ENCODE data around the gene SSNA1. TPM values are rescaled to one million over a fixed set of nuclear protein-coding genes. Genes with fewer than 3 reads are reported as not detected.

SSNA1 gene
- total RNA-seq, 1 experiment from 2014 or later = 115 TPM

DNA sequence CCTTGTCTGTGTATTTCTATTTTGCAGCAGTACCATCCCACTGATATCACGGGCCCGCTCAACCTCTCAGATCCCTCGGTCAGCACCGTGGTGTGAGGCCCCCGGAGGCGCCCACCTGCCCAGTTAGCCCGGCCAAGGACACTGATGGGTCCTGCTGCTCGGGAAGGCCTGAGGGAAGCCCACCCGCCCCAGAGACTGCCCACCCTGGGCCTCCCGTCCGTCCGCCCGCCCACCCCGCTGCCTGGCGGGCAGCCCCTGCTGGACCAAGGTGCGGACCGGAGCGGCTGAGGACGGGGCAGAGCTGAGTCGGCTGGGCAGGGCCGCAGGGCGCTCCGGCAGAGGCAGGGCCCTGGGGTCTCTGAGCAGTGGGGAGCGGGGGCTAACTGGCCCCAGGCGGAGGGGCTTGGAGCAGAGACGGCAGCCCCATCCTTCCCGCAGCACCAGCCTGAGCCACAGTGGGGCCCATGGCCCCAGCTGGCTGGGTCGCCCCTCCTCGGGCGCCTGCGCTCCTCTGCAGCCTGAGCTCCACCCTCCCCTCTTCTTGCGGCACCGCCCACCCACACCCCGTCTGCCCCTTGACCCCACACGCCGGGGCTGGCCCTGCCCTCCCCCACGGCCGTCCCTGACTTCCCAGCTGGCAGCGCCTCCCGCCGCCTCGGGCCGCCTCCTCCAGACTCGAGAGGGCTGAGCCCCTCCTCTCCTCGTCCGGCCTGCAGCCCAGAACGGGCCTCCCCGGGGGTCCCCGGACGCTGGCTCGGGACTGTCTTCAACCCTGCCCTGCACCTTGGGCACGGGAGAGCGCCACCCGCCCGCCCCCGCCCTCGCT is 20.5 kb upstream of the SSNA1 start:
- DNase-seq (ENCODE audit: low read depth) = no peak

DNA sequence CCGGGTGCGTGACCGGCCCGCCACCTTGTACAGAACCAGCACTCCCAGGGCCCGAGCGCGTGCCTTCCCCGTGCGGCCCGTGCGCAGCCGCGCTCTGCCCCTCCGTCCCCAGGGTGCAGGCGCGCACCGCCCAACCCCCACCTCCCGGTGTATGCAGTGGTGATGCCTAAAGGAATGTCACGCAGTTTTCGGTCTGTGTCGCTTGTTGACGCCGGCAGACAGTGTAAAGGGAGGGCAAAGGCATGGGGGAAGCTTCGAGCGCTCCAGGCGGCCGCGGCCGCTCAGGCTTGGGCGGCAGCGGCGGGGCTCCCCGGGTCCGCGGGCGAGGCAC is 19.9 kb upstream of the SSNA1 start:
- no peak for DNase-seq (ENCODE audit: low read depth)

DNA sequence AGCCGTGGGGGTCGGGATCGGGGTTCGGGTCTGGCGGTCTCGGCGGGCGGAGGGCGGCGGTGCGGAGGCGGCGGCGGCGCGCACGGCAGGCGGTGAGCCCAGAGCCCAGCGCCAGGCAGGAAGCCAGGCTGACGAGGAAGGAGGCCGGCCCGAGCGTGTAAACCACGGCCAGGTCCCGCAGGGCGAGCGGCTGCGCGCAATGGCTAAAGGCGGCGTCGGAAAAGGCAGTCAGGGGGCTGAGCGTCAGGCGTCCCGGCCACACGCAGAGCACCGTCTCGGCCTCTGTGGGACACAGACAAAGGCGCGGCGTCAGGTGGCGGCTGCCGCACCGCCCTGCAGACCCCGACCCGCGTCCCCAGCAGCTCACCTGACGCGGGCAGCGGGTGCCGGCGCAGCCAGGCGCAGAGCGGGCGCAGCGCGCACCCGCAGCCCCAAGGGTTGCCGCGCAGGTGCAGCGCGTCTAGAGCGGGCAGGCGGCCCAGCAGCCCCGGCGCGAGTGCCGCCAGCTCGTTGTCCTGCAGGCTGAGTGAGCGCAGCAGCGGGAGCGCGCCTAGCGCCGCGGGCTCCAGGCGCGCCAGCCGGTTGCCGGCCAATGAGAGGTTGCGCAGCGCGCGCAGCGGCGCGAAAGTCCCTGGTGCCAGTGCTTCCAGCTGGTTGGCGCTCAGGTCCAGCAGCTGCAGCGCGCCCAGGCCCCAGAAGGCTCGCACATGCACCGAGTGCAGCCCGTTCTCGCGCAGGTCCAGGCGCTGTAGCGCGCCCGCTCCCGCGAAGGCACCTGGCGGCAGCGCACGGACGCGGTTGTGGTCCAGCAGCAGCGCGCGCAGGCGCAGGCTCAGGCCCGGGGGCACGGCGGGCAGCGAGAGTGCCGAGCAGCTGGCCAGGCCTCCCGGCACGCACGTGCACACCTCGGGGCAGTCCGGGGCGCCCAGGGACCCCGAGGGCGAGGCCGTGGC is 19.3 kb upstream of the SSNA1 start:
- DNase-seq (ENCODE audit: low read depth) = peak; percentile 41

DNA sequence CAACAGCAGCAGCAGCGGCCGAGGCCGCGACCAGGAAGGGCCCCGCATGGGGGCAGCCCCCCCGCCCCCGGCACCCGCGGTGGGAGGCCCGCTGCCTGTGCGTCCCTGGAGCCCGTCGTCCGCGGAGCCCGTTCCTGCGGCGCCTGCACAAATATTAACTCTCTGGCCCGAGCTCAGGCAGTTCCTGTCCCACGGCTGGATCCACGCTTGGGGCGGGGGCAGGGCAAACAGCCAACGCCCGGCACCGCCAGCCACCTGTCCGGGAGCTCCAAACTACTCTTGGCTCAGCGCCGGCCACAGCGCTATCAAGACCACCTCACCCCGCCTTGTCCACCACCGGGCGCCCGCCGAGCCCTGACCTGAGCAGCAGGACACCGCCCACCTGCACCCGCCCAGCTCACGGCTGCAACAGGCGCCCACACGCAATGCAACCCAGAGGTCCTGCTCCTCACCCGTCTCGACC is 18.5 kb upstream of the SSNA1 start, which contains the start of gene LRRC26:
LRRC26 (minus strand) TSS at position 156 of the 463 bp plus-strand sequence; CDS start at position 48, 108 bp downstream.
- no peak for DNase-seq (ENCODE audit: low read depth)

DNA sequence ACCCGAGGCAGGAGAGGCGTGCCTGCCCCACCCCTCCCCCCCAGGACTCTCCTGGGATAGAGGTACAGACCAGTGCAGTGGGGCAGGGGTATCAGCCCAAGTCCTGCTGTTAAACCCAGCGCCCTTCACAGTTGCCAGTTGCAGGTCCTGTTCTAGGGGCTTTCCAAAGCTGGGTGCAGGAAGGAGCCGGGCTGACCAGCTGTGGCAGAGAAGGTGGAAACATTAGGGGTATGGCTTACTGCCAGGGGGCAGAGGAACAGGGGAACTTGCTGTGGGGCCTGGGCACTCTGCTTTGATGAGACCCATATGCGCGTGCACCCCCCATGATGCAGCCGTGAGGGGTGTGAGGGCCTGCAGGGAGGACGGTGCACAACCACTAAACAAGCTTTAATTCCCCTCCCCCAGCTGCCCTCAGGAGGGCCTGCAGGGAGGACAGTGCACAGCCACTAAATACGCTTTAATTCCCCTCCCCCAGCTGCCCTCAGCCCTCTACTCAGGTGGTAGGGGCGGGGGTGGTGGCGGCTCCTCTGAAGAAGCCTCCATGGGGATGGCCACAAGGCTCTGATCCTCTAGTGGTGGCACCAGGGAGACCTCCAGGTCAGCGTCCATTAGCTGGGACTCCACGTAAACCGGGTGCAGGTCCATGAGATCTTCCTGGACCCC is 17.9 kb upstream of the SSNA1 start:
- no peak for DNase-seq (ENCODE audit: low read depth)

DNA sequence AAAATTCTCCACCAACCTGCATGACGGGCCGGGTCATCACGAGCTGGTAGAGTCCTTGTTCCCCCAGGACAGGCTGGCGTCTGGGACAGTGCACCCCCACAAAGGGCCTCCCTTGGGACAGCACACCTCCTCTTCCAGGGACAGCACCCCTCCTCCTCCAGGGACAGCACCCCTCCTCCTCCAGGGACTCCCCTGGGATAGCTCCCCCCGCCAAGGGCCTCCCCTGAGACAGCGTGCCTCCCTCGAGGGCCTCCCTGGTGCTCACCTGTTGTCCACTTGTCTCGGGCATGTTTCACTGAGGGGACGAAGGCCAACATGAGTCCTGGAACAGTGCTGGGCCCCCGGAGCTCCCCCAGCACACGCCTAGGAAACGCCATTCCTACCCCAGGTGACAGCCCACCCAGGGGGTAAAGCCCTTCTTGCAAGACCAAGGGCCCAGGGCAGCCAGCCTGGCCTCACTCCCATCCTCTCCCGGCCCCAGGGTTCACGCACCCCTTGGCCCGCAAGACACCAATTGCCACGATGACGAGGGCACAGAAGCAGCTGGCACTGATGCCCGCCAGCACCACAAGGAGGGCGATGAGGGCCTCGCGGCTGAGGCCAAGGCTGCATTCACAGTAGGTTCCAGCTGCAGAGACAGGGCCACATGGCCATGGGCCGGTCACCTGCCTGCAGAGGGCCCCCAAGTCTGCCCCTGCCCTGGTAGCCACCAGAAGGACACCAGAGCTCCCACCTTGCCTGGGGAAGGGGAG is 17.2 kb upstream of the SSNA1 start:
- no peak for DNase-seq (ENCODE audit: low read depth)

DNA sequence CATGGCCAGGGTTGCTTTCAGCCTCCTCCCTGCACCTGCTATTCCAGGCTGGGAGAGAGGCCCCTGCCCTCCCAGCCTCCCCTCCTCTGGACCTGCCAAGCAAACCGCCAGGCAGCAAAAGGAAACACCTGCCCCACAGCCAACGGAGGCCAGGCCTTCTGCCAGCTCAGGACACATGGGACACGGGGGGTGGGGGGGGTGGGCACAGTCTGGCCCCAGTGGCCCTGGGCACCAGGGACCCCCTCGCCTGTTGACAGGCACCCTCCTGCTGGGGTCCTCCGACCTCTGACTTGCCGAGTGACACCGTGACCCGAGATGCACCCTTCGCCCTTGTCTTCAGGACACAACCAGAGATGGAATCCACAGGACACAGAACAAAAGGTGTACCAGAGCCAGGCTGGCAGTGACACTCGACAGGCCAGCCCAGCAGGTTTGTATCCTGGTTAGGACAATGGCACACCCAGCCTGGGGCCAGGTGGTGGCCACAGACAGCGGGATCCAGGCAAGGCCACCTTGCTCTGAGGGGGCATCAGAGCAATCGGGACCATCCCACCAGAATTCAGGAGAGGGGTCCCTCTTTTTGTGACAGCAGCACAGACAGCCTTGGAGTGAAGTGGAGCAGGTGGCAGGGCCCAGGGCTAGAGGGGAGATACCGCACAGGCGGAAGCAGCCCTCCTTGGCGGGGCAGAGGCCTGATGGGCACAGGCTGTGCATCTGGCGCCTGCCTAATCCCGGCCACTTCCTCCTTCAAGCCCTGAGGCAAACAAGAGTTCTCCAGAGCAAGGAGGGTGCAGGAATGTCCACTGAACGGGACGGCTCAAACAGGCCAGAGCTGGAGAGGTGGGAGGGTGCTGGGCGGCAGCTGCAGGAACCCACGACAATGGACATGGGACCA is 15.3 kb upstream of the SSNA1 start:
- DNase-seq (ENCODE audit: low read depth) = no peak

DNA sequence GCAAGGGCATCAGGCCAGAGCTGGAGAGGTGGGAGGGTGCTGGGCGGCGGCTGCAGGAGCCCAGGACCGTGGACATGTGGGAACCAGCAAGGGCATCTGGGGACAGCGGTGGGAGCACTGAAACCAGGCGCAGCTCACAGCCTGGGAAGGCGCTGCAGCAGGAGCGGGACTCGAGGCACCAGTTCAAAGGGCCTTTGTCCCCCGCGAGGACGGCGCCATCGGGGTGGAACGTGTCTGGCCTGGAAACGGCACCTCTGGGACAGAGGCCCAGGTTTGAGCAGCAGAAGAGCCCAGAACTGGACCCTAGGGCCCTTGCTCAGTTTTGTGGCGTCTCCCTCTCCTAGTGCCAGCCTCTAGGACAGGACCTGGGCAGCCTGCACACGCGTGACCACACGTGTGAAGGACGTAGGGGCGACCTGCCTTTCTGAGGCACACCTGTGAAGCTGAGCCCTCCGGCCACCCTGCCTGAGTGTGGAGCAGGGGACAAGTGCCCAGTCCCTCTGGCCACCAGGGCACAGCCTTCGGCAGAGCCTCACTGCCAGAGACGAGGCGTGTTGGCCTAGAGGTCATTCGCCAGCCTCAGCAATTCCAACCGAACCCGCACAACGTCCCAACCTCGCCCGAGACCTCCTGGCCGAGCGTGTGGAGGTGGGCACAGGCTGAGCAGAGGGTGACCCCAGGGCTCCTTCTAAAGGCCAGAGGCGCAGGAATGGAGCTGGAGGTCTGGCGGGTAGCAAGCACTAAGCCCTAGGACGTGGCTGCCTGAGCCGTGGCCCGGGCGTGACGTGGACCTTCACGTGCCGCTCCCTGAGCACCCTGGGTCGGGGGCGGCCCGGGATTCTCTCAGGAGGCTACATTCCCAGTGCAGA is 14.4 kb upstream of the SSNA1 start:
- no peak for DNase-seq (ENCODE audit: low read depth)

DNA sequence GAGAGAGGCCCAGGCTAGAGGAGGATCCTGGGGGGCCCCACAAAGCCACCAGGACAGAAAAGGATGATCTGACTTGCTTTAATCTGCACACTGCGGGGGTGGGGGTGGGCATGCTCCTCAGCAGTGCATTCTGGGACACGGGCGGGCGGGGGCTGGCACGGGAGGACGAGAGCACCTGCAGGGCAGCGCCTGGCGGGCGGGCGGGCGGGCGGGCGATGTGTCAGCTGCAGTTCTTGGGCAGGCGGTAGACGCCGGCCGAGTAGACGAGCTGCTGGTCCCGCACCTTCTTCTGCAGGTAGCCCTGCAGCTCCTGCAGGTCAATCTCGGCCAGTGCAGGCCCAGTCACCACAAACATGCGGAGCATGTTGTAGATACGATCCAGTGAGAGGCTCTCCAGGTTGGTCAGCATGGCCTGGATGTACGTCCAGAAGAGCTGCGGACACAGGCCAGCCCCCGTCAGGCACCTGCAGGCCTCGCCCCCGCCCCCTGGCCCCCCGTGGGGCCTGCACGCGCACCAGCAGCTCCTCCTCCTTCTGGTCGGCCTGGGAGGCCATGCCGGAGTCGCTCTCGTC is 13.7 kb upstream of the SSNA1 start:
- no peak for DNase-seq (ENCODE audit: low read depth)

DNA sequence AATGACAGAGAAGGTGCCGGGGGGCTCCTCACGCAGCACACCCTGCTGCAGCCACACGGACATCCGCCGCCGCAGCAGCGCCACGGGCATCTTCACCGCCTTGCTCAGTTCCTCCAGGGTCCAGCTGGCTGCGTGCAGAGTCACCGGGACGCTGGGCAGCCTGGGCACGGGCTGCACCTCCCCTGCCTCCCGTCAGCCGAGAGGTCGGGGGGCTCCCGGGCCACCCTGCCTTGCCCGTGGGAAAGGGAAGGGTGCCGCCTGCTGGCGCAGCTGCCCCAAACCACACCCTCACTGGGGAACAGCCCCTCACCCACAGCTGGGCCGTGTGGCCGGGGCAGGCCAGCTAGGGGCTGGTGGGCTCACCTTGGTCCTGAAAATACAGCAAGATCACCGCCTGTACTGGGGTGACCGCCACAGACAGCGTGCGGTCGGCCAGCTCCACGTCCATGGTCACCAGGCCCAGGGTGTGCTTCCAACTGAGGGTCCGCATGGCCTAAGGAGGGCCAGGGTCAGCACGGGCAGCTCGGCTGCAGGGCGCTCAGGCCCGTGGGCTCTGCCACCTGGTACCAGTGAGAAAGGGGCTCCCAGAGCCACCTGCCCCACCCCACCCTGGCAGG is 13.0 kb upstream of the SSNA1 start:
- DNase-seq (ENCODE audit: low read depth) = no peak

DNA sequence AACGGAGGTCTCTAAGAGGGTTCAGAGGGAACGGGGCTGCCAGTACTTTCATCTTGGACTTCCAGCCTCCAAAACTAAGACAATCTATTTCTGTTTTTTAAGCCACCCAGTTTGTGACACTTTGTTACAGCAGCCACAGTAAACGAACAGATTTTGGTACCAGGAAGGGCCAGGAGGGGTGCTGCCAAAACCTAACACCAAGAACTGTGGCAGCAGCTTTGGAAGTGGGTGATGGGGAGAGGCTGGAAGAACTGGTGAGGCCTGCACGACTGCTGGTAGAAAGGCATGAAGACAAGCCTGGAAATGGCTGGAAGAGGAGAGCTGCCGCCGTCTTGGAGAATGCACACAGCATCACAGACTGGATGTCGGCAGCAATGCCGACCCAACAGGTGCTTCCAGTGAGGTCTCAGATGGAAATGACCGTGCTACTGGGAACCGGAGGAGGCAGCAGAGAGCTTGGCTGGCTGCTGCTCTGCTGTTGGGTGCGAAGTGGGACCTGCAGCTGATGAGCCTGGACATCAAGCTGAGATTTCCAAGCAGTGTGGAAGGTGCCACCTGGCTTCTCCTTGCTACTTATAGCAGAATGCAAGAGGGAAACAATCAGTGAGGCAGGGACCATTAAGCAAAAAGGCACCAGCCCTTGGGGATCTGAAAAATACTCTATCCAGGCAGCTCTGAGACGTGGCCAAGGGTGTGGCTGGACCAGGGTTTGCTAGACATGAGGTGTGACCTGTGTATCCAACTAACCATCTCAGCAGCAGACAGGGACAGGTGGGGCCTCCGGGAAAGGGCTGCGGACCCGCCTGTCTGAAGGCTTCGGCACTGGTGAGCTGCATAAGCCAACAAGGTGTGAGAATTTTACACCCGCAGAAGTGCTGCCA is 11.9 kb upstream of the SSNA1 start:
- peak; percentile 50 for DNase-seq (ENCODE audit: low read depth)

DNA sequence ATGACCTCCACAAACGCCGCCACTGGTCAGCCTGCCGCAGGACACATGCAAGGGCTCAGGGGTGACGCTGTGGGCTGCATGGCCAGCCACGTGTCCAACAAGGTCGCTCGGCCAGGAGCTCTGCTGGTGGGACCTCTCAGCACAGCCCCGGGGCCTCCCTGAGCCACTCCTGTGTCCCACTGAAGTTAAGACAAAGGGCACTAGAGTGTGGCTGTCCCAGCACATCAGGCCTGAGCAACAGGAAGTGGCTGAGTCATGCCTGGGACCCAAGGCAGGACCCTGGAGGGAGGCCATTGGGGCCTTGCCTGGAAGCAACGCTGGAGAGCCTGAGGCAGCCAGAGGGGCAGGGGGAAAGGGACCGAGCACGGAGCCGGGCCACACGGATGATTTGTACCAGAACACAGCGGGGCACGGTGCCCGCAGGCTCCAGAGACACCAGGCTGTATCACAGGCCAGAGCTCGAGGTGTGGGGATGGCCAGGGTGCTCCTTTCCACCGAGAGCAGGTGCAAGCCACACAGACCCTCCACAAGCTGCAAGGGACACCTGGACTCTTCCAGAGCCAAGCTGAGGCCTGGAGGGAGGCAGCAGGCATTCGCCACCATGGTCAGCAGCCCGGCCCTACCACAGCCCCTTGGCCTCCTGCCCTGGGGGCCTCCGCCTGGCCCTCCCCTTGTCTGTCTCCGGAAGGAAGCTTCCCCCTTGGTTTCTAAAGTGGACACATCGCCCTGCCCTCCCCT is 10.1 kb upstream of the SSNA1 start:
- DNase-seq (ENCODE audit: low read depth) = no peak

DNA sequence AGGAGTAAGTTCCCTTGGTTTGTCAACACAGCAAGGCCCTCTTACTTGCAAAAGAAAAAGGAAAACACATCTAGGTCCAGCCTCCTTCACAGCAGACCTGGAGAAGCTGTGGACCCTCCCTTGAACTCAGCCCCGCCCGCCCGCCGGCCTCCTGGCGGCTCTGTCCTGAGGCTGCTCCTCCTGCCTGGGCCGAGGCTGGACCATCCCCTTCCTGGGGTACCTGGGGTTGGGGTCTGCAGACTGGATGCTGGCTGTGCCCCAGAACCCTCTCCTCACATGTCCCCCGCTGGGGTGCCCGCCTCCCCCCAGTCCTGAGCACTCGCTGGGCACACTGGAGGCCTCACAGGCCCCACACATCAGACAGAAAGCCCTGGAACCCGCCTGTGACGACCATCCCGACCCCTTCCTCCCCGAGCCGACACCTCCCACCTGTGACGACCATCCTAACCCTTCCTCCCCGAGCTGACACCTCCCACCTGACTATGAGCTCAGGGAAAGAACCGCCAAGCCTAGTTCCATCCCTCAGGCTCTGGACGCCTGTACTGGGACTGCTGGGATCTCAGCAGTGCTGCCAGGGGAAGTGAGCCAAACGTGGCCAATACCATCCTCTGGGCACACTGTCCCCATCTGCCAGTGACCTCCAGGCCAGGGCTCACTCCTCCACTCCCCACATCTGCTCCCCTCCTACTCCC is 9.4 kb upstream of the SSNA1 start:
- DNase-seq (ENCODE audit: low read depth) = no peak

DNA sequence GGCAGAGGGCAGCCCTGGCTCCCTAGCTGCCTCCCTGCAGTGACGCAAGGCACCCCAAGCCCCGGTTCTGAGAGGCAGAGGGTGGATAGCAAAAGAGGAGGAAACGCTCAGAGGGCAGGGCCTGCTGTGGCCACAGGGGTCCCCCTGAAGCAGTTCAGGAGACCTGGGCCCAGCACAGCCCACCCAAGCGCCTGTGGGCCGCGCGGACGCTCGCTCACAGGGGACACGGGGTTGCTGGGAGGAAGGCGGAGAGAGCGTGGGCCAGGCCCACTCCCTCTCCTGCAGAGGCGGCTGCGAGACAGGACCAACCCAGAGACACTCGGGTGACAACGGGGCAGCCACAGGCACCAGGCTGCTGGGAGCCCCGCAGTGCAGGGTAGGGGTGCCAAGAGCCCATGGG is 8.7 kb upstream of the SSNA1 start:
- DNase-seq (ENCODE audit: low read depth) = no peak

DNA sequence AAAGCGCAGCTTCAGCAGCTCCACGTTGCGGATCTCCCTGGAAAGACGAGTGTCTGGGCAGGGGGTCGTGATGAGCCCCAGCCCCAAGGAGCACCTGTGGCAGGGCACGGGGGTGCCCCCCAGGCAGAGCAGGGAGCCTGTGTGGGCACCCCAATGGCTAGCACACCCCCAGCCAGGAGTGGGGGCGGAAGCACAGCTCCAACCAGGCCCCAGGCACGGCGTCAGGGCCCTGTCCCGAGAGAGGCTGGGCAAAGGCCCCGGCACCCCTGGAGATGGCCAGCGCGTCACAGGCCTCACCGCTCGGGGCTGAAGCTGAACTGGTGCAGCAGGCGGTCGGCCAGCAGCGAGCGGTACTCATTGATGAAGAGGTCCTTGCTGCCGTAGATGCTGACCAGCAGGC is 8.0 kb upstream of the SSNA1 start:
- no peak for DNase-seq (ENCODE audit: low read depth)

DNA sequence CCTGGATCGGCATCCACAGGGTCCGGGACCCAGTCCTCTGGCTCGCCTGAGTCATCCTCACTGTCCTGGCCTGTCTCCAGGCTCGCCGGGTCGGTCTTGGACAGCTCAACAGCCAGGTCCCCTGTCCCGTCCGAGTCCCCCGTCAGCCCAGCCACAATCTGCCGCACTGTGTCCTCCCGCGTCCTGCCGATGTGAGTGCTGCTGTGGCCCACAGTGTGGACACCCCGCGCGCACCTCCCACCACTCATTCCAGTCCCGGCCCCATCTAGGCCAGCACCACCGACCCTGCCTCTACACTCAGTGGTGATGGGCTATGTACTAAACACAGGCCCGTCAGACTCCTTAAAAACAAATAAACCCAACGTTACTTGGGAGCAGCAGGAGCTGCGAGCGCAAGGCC is 6.8 kb upstream of the SSNA1 start:
- no peak for DNase-seq (ENCODE audit: low read depth)

Measured in LHCN-M2 (cell line).